GM23248 (cell line): ENCODE data around the gene TSPAN9.

Source experiments
- EZH2 ChIP-seq: fragments of 200-600 bp; sonication (generic); IDR thresholded peaks from 2 replicates; pipeline ENCODE4 v1.6.1; 2018; ENCODE audit warnings: antibody characterized with exemption, mild to moderate bottlenecking; ENCODE audit not compliant: insufficient read depth, poor library complexity, severe bottlenecking
- EZH2phosphoT487 ChIP-seq: fragments of 200-600 bp; sonication (generic); IDR thresholded peaks from 2 replicates; pipeline ENCODE4 v1.6.1; 2018; ENCODE audit warnings: antibody characterized with exemption, moderate library complexity, mild to moderate bottlenecking, low read depth; ENCODE audit not compliant: insufficient read depth

DNA sequence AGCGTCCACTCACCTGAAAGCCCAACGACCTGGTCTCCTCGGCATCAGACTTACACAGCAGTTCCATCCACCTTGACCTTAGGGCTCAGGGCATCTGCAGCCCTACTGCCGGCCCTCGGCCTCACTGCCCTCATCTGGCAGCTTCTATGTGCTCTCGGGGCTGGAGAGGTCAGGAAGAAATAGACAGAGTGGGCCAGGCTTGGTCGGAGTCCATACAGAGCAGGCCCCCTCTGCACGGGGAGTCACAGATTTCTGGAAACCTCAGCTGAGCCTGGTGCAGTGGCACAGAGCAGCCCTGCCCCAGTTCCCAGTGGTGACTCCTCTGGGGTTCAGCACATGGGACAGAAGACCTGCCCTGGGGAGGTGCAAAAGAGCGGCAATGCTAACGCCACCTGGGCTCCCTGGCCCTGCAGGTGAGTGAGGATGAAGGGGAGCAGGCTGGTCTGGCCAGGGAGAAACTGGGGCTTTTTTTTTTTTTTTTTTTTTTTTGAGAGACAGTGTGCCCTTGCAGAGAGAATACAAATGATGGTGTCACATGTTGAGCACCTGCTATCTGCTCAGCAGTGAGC is 223.7 kb downstream of the TSPAN9 start:
- TF ChIP-seq EZH2 (no peak), EZH2phosphoT487 (no peak)
